K562 (cell line): Measurements from ENCODE around the gene CDS1.

ENCODE experiments used
- BHLHE40 ChIP-seq: IDR thresholded peaks from 2 replicates; pipeline ENCODE4 v1.6.1; 2011; ENCODE audit warnings: low read length, improper control_type of control experiment
- CHD2 ChIP-seq: IDR thresholded peaks from 2 replicates; pipeline ENCODE4 v1.6.1; 2011; ENCODE audit warnings: low read depth, low read length
- NR2C1 ChIP-seq, 2 experiments: fragments of 450-650 bp; IDR thresholded peaks; 2 replicates each; pipeline ENCODE4 v1.6.1; 2017; ENCODE audit warnings: mild to moderate bottlenecking in 2 of 2, antibody characterized with exemption in 1 of 2, inconsistent platforms in 1 of 2, missing compliant biosample characterization in 1 of 2, missing genetic modification characterization in 1 of 2
- PBX2 ChIP-seq, 2 experiments: IDR thresholded peaks in 1 of 2; conservative IDR thresholded peaks in 1 of 2; 2 replicates each; pipeline ENCODE4 v1.6.1; 2016; ENCODE audit warnings: low read depth in 2 of 2, mild to moderate bottlenecking in 1 of 2, missing compliant biosample characterization in 1 of 2, missing genetic modification characterization in 1 of 2, moderate library complexity in 1 of 2
- POLR2AphosphoS5 ChIP-seq: IDR thresholded peaks from 2 replicates; pipeline ENCODE4 v1.6.1; 2011; ENCODE audit warnings: mild to moderate bottlenecking, low read depth, low read length, moderate library complexity; ENCODE audit not compliant: control insufficient read depth, insufficient read depth
- RAD21 ChIP-seq, 2 experiments: fragments of 250-450 bp in 1 of 2; fragments of 450-650 bp in 1 of 2; sonication (Bioruptor Pico) in 1 of 2; formaldehyde crosslinking in 1 of 2; IDR thresholded peaks in 1 of 2; conservative IDR thresholded peaks in 1 of 2; 2 replicates each; pipeline versions ENCODE4 v1.4.0 to v1.8.0; 2020 to 2022; ENCODE audit warnings: mild to moderate bottlenecking in 2 of 2, moderate library complexity in 1 of 2
- RBM14 ChIP-seq: fragments of 200-400 bp; formaldehyde crosslinking; IDR thresholded peaks from 2 replicates; pipeline ENCODE4 v1.6.1; 2018; ENCODE audit warnings: low read depth, mild to moderate bottlenecking, low read length, moderate library complexity, borderline replicate concordance; ENCODE audit not compliant: insufficient read depth
- RBM39 ChIP-seq: fragments of 200-400 bp; formaldehyde crosslinking; optimal IDR thresholded peaks from 2 replicates; pipeline ENCODE3; 2018; ENCODE audit warnings: low read depth, low read length
- SIX5 ChIP-seq, 2 experiments: IDR thresholded peaks; 2 replicates each; pipeline ENCODE4 v1.6.1; 2011; ENCODE audit warnings: low read length in 2 of 2, borderline replicate concordance in 1 of 2, low read depth in 1 of 2, mild to moderate bottlenecking in 1 of 2, moderate library complexity in 1 of 2; ENCODE audit not compliant: insufficient read depth in 1 of 2
- SRF ChIP-seq, 2 experiments: fragments of 250-450, 450-650 bp in 1 of 2; sonication (Bioruptor Pico) in 1 of 2; sonication (generic) in 1 of 2; formaldehyde crosslinking; IDR thresholded peaks; 2 replicates each; pipeline versions ENCODE4 v1.5.0 to v1.5.1; 2020 to 2022; ENCODE audit warnings: mild to moderate bottlenecking in 1 of 2, missing genetic modification reagents in 1 of 2
- SRSF9 ChIP-seq: fragments of 200-400 bp; formaldehyde crosslinking; IDR thresholded peaks from 2 replicates; pipeline ENCODE4 v1.6.1; 2017; ENCODE audit warnings: low read depth, low read length, borderline replicate concordance
- ZNF175 ChIP-seq: fragments of 200-800 bp; sonication (Bioruptor generic); IDR thresholded peaks from 2 replicates; pipeline ENCODE4 v1.6.1; 2016; ENCODE audit warnings: low read depth, mild to moderate bottlenecking, missing genetic modification characterization, missing compliant biosample characterization
- ZNF449 ChIP-seq: fragments of 250-450 bp; sonication (Bioruptor Pico); IDR thresholded peaks from 2 replicates; pipeline ENCODE4 v1.8.0; 2022; ENCODE audit warnings: moderate library complexity, mild to moderate bottlenecking, inconsistent platforms

- TF ChIP-seq BHLHE40 (no peak), POLR2AphosphoS5 (no peak), PBX2 (CRISPR knock-in tag; IDR thresholded peaks at IDR 0.05; ENCODE audit: low read depth) (no peak), PBX2 (tag; conservative IDR thresholded peaks at IDR 0.05; ENCODE audit: low read depth) (no peak), ZNF449 (CRISPR knock-in tag) (no peak), SRSF9 (no peak), NR2C1 (IDR thresholded peaks at IDR 0.05) (no peak), NR2C1 (tag; IDR thresholded peaks at IDR 0.05) (no peak), CHD2 (no peak), RAD21 (CRISPR knock-in tag; conservative IDR thresholded peaks at IDR 0.05 in 1 of 2, IDR thresholded peaks at IDR 0.05 in 1 of 2) (no peak), RBM14 (no peak), ZNF175 (CRISPR knock-in tag) (no peak), SRF (CRISPR knock-in tag; IDR thresholded peaks at IDR 0.05) (no peak), SIX5 (IDR thresholded peaks at IDR 0.05; ENCODE audit: borderline replicate concordance in 1 of 2, insufficient read depth in 1 of 2, low read depth in 1 of 2, low read length in 2 of 2) (no peak), RBM39 (no peak)
Observed at GRCh38 chr4:84689197-84689596, 106.3 kb downstream of the CDS1 start.
